Embryonic facial prominence (tissue), 1 donor: Measurements from ENCODE around the gene LYST.
"Not testable (repeated sequence)": the region's sequence is repeated elsewhere in the genome, so short reads cannot be mapped to it uniquely, and the experiment has no call there.

Source experiments
- DNase-seq: peaks from one replicate; pipeline ENCODE4 v3.0.0-alpha.2; 2016; ENCODE audit errors: extremely low spot score

The LYST gene

DNA sequence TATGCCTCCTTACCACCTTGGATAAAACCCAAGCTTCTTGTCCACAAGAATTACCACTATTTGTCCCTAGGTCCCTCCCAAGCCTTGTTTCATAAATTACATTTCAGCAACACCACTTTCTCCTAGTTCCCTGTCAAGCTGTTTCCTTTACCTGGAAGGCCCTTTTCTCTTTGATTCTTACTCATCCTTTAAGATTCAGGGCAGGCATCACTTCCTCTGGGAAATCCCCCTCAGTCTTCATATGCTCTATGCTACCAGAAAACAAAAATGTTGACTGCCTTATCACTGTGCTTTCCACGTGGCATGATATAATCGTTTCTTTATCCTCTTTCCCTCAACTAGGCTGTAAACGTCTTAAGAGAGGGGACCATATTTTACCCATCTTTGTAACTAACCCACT is 102.7 kb downstream of the LYST start:
- no peak for DNase-seq

DNA sequence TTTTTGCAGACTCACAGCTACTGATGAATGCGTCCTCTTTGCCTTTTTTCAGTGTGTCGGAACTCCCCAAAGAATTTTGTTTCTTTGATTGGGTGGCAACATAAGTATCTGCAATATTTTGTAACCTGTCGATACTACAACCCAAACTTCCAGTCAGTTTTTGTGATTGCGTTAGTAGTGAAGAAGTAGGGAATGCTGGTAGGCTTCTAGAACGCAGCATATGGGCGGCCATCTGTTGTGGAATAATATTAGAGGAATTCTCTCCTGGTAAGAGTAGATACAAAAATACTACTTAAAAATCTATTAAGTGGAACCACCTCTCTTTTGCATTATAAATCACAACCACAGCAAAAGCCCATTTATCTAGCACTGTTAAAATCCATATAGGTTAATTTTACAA is 107.4 kb downstream of the LYST start:
- DNase-seq: no peak

DNA sequence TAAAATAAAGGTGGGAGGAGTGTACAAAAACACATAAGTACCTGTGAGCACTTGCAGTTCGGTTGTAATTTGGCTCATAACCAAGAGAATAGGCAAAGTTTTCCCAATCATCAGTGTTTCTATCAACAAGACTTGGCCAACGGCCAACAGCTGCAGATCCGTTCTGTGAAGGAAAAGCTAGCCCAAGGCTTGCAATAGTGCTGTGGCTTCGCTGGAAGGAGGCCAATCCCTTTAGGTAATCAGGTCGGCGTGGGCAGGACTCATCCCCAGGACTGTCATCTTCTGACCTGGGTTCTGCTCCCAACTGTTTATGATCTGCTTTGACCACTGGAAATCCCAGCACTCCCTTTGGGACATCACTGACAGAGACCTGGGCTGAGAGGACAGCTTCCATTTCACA is 107.8 kb downstream of the LYST start:
- DNase-seq: no peak

- DNase-seq: no peak
These were observed 109.1 kb downstream of the LYST start for GRCh38 chr1:235757587-235758096.

DNA sequence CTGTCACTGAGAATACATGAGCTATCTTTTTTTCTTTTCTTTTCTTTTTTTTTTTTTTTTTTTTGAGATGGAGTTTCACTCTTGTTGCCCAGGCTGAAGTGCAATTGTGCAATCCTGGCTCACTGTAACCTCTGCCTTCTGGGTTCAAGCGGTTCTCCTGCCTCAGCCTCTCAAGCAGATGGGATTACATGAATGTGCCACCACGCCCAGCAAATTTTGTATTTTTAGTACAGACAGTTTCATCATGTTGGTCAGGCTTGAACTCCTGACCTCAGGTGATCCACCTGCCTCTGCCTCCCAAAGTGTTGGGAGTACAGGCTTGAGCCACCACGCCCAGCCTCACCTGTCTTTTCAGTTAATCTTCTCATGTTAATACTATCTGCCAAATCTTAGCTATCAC is 112.5 kb downstream of the LYST start:
- not testable (repeated sequence) for DNase-seq

- no peak for DNase-seq
These were observed 116.9 kb downstream of the LYST start for GRCh38 chr1:235749755-235750300.

GRCh38 chr1:235748747-235749146 is 118.0 kb downstream of the LYST start:
- no peak for DNase-seq

GRCh38 chr1:235746245-235746644 is 120.5 kb downstream of the LYST start:
- no peak for DNase-seq

GRCh38 chr1:235745503-235746136 is 121.1 kb downstream of the LYST start:
- DNase-seq: no peak

- no peak for DNase-seq
These were observed 123.6 kb downstream of the LYST start for GRCh38 chr1:235742914-235743599.

DNA sequence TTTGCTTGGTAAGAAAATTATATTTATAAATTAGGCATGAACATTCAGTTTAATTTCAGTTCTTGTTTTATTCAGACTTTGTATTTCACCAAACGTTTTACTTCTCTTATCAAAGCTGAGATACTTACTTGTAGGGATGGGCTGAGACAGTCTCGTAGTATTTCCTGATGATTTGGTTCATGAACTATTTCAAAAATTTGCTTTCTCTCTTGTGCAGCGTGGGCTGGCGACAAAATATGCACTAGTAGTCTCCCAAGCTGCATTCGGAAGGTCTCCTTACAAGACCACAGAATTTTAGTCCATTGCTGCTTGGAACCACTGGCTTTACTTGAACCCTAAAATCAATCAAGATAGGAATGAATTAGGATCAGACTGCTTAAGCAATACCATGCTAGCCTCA is 125.4 kb downstream of the LYST start:
- no peak for DNase-seq

DNA sequence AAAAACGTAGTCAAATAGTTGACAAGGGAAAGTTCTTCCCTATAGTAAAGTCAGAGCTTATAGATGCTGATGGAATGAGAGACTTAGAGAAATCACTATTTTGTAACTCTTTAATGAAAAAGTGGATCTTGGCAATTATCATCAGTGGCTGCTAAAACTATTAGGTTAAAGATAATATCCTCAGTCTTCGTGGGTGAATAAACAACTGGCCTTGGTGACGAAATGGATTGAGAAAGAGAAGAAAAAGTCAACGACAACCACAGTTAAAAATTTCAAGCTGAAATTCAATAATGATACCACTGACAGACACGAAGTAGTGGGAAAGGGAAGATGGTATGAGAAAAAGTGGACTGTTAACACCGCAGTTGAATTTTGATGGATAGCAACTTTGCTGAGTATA is 127.1 kb downstream of the LYST start:
- no peak for DNase-seq

GRCh38 chr1:235739124-235739523 is 127.6 kb downstream of the LYST start:
- DNase-seq: no peak

DNA sequence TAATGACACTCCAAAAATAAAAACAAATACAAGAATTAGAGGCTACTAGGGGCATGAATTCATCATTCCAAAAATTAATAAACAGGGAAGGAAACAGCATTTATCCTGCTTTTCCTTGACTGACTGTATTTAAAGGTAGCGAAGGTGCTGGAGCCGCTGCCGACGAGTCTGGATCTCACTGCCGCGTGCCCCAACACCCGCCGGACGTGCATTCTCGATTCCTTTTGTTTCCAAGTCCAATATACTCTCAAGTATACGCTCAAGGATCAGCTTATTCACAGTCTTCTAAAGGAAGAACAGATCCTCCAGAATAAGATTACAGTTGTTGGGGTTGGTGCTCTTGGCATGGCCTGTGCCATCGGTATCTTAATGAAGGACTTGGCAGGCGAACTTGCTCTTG is 129.0 kb downstream of the LYST start:
- no peak for DNase-seq

- DNase-seq: no peak
These were observed 130.4 kb downstream of the LYST start for GRCh38 chr1:235736263-235736662.

GRCh38 chr1:235735621-235736020 is 131.1 kb downstream of the LYST start:
- no peak for DNase-seq

- no peak for DNase-seq
These were observed 132.4 kb downstream of the LYST start for GRCh38 chr1:235734335-235734734.

- DNase-seq: no peak
These were observed 136.7 kb downstream of the LYST start for GRCh38 chr1:235730007-235730406.

GRCh38 chr1:235726557-235726956 is 140.1 kb downstream of the LYST start:
- DNase-seq: no peak

DNA sequence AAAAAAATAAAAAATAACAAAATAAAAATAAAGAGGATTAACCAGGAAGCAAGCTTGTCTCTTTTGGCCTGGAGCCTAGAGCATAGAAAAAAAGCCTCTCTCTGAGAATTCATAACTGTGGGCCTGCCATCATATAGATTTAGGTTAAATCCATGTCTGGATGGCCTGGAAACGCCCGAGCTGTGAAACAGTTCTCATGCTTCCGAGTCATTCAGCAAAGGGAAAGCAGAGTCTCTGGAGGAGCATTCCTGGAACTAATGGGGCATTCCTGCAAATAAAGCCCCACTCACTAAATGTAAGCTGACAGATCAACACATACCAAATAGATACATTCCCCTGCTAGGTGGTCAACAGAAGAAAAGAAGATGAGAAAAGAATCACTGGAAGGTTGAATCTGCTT is 141.3 kb downstream of the LYST start:
- DNase-seq: peak; percentile 14

GRCh38 chr1:235724730-235725129 is 142.0 kb downstream of the LYST start:
- DNase-seq: peak; percentile 53

DNA sequence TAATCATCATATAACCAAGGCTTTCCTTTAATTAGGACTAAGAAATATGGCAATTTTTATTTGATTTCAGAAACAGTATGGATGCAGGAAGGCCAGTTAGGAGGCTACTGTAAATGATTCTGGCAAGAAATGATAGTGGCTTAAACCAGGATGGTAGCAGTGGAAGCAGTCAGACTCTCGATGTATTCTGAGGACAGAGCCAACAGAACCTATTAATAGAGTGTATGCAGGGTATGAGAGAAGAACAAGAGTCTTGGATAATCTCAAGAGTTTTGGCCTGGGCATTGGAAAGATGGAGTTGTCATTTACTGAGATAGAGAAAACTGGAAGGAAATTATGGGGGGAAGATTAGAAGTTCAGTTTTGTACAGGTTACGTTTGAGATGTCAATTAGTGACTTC is 143.8 kb downstream of the LYST start:
- no peak for DNase-seq

DNA sequence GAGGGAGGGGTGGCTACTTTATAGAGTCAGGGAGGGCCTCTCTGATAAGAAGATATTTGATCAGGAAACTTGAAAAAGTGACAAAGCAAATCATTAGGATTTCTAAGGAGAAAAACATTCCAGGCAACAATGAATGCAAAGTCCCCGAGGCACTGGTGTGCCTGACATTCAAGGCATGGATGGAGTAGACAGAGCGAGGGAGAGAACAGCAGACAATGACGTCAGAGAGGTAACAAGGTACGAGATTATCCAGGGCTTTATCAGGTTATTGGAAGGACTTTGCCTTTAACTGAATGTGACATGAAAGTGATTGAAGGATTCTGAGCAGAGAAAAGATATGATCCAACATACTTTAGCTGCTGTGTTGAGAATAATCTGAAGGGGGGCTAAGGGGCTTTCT is 144.7 kb downstream of the LYST start:
- no peak for DNase-seq
